H9 (cell line): Measurements from ENCODE around the gene C15orf62. TPM values are rescaled to one million over a fixed set of nuclear protein-coding genes. Genes with fewer than 3 reads are reported as not detected.

ENCODE experiments used
- DNase-seq: peaks from one replicate; pipeline ENCODE4 v3.0.0-alpha.2; 2017
- H2AFZ ChIP-seq: one replicate; pipeline ENCODE4 v1.6.1; 2013; ENCODE audit warnings: mild to moderate bottlenecking, low read length, control low read depth, moderate library complexity
- H2AK5ac ChIP-seq: 2 replicates; pipeline ENCODE4 v1.6.1; 2013; ENCODE audit warnings: low read length, control low read depth, mixed read lengths; ENCODE audit not compliant: insufficient read length
- H2BK120ac ChIP-seq: one replicate; pipeline ENCODE4 v1.6.1; 2013; ENCODE audit warnings: low read depth, mild to moderate bottlenecking, low read length, control low read depth, inconsistent platforms; ENCODE audit not compliant: poor library complexity, severe bottlenecking
- H2BK12ac ChIP-seq: 2 replicates; pipeline ENCODE4 v1.6.1; 2013; ENCODE audit warnings: low read length, control low read depth, mixed read lengths, low read depth; ENCODE audit not compliant: insufficient read length
- H2BK15ac ChIP-seq: 2 replicates; pipeline ENCODE4 v1.6.1; 2013; ENCODE audit warnings: low read depth, low read length, control low read depth
- H2BK20ac ChIP-seq: one replicate; pipeline ENCODE4 v1.6.1; 2013; ENCODE audit warnings: low read depth, mild to moderate bottlenecking, low read length, control low read depth, inconsistent platforms; ENCODE audit not compliant: poor library complexity, severe bottlenecking
- H2BK5ac ChIP-seq: 2 replicates; pipeline ENCODE4 v1.6.1; 2013; ENCODE audit warnings: low read length, control low read depth, mixed read lengths; ENCODE audit not compliant: insufficient read length
- H3K14ac ChIP-seq: 2 replicates; pipeline ENCODE4 v1.6.1; 2013; ENCODE audit warnings: low read length, control low read depth; ENCODE audit not compliant: insufficient read depth
- H3K18ac ChIP-seq: 2 replicates; pipeline ENCODE4 v1.6.1; 2013; ENCODE audit warnings: low read depth, mild to moderate bottlenecking, mixed read lengths, low read length, control low read depth; ENCODE audit not compliant: insufficient read length
- H3K23ac ChIP-seq: 2 replicates; pipeline ENCODE4 v1.6.1; 2013; ENCODE audit warnings: low read length, control low read depth, mixed read lengths, low read depth; ENCODE audit not compliant: insufficient read length
- H3K23me2 ChIP-seq: 2 replicates; pipeline ENCODE4 v1.6.1; 2013; ENCODE audit warnings: low read depth, mild to moderate bottlenecking, mixed read lengths, low read length, control low read depth; ENCODE audit not compliant: insufficient read length, poor library complexity, severe bottlenecking
- H3K27ac ChIP-seq: 2 replicates; pipeline ENCODE4 v1.5.1; 2013; ENCODE audit warnings: low read length, control low read depth, mixed read lengths, low read depth; ENCODE audit not compliant: insufficient read length
- H3K27me3 ChIP-seq: 2 replicates; pipeline ENCODE4 v1.6.1; 2013; ENCODE audit warnings: low read length, control low read depth, inconsistent platforms; ENCODE audit not compliant: insufficient read depth
- H3K4ac ChIP-seq: 2 replicates; pipeline ENCODE4 v1.6.1; 2013; ENCODE audit warnings: low read depth, mild to moderate bottlenecking, control low read depth, inconsistent platforms, low read length, moderate library complexity
- H3K4me1 ChIP-seq: 2 replicates; pipeline ENCODE4 v1.6.1; 2013; ENCODE audit warnings: low read length, control low read depth, inconsistent platforms; ENCODE audit not compliant: insufficient read depth
- H3K4me2 ChIP-seq: 2 replicates; pipeline ENCODE4 v1.6.1; 2013; ENCODE audit warnings: low read length, control low read depth, mixed read lengths; ENCODE audit not compliant: insufficient read length, insufficient read depth
- H3K56ac ChIP-seq: 2 replicates; pipeline ENCODE4 v1.6.1; 2013; ENCODE audit warnings: low read depth, mild to moderate bottlenecking, mixed read lengths, low read length, control low read depth; ENCODE audit not compliant: insufficient read length
- H3K79me1 ChIP-seq: 2 replicates; pipeline ENCODE4 v1.6.1; 2013; ENCODE audit warnings: low read depth, mild to moderate bottlenecking, moderate library complexity, low read length, control low read depth, inconsistent platforms; ENCODE audit not compliant: insufficient read depth, poor library complexity, severe bottlenecking
- H3K79me2 ChIP-seq: 2 replicates; pipeline ENCODE4 v1.6.1; 2013; ENCODE audit warnings: low read length, control low read depth, inconsistent platforms; ENCODE audit not compliant: insufficient read depth
- H3K9ac ChIP-seq: 2 replicates; pipeline ENCODE4 v1.6.1; 2013; ENCODE audit warnings: low read length, control low read depth, mixed read lengths; ENCODE audit not compliant: insufficient read length; ENCODE audit errors: extremely low read depth
- H3K9me3 ChIP-seq: one replicate; pipeline ENCODE4 v1.6.1; 2013; ENCODE audit warnings: low read depth, low read length, inconsistent platforms; ENCODE audit not compliant: control insufficient read depth
- H3T11ph ChIP-seq: one replicate; pipeline ENCODE4 v1.6.1; 2013; ENCODE audit warnings: mild to moderate bottlenecking, low read length, control low read depth, inconsistent platforms
- H4K20me1 ChIP-seq: one replicate; pipeline ENCODE4 v1.6.1; 2013; ENCODE audit not compliant: control insufficient read depth, insufficient read length, insufficient read depth
- H4K5ac ChIP-seq: 2 replicates; pipeline ENCODE4 v1.6.1; 2013; ENCODE audit warnings: low read depth, mild to moderate bottlenecking, mixed read lengths, low read length, control low read depth; ENCODE audit not compliant: insufficient read length
- H4K8ac ChIP-seq: replicated peaks from 2 replicates; pipeline ENCODE4 v1.6.1; 2013; ENCODE audit warnings: low read length, control low read depth, mixed read lengths, low read depth; ENCODE audit not compliant: insufficient read length
- H4K91ac ChIP-seq: 2 replicates; pipeline ENCODE4 v1.6.1; 2013; ENCODE audit warnings: low read depth, mild to moderate bottlenecking, moderate library complexity, mixed read lengths, low read length, control low read depth; ENCODE audit not compliant: insufficient read length
- H3K27ac Mint-ChIP-seq, 3 experiments: 2 replicates in 2 of 3; 3 replicates in 1 of 3; pipeline ENCODE4 v1.8.0; 2020 to 2021; ENCODE audit warnings: mixed read lengths in 3 of 3, mild to moderate bottlenecking in 1 of 3, moderate library complexity in 1 of 3
- H3K27me3 Mint-ChIP-seq: 2 replicates; pipeline ENCODE4 v1.8.0; 2021; ENCODE audit warnings: low read depth, mild to moderate bottlenecking, moderate library complexity, mixed read lengths
- H3K36me3 Mint-ChIP-seq, 3 experiments: 2 replicates in 2 of 3; 3 replicates in 1 of 3; pipeline ENCODE4 v1.8.0; 2020 to 2021; ENCODE audit warnings: low read depth in 3 of 3, mixed read lengths in 3 of 3; ENCODE audit not compliant: insufficient read depth in 1 of 3
- H3K4me1 Mint-ChIP-seq, 2 experiments: 2 replicates each; pipeline ENCODE4 v1.8.0; 2020; ENCODE audit warnings: mixed read lengths in 2 of 2
- H3K4me3 Mint-ChIP-seq, 2 experiments: 2 replicates in 1 of 2; 3 replicates in 1 of 2; pipeline ENCODE4 v1.8.0; 2020 to 2021; ENCODE audit warnings: mild to moderate bottlenecking in 2 of 2, mixed read lengths in 2 of 2, moderate library complexity in 1 of 2
- H3K9me3 Mint-ChIP-seq, 2 experiments: 2 replicates in 1 of 2; 3 replicates in 1 of 2; pipeline ENCODE4 v1.8.0; 2020; ENCODE audit warnings: mild to moderate bottlenecking in 2 of 2, mixed read lengths in 2 of 2, moderate library complexity in 1 of 2
- WGBS: extraction: QIAGEN DNeasy Blood & Tissue Kit; methylation state at CpG from one replicate; pipeline ENCODE4 v1.1.7; 2013; ENCODE audit warnings: missing lambda C conversion rate, low lambda C conversion rate, mixed read lengths; ENCODE audit not compliant: insufficient read length; ENCODE audit errors: extremely low coverage; 5-methylcytosine and 5-hydroxymethylcytosine counted together
- total RNA-seq: library from RNA; stranded (reverse); gene quantifications from 2 replicates; pipeline ENCODE4 v1.2.1, GENCODE V29; 2021
- TF ChIP-seq, protein P1 (sequence below): fragments of 200-600 bp; sonication (generic); conservative IDR thresholded peaks from 3 replicates; pipeline ENCODE4 v1.8.0; 2021; ENCODE audit warnings: antibody characterized with exemption, mild to moderate bottlenecking

C15orf62 gene
- total RNA-seq, 1 experiment from 2014 or later: 0.70 TPM

DNA sequence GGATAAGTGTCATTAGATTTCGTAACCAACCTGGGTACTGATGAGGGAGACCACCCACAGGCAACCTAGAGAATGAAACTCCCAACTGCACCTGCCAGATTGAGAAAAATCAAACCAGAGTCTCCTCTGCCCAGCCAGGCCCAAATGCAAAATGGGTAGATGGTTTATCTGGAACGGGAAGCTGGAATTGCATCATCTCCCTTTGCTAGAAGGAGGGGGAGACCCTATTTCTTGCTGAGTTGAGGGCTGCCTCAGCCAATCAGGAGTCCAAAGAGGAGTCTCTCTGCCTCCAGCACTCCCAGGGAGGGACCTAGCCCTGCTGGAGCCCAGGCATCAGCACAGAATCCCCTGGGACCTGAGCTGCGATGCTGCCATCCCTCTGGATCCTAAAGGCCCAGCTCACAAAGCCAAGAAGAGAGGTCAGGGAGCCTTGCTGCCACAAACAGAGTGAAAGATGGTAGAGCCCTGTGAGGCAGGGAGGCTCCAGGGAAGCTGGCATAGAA lies 22.8 kb upstream of the C15orf62 start:
- Mint-ChIP-seq H3K4me3 (no peak overlapping the region), H3K9me3 (no peaks in the 10 kb centered on the region), H3K4me1 (peaks cover 2 to 9% of the 10 kb centered on the region in 2 experiments; a peak in 3 of 4 replicates), H3K27ac (peak overlapping the region in 2 of 3 experiments; percentile 27 to 51; a peak in 1 of 7 replicates), H3K36me3 (peaks cover 5 to 34% (median 26%) of the 10 kb centered on the region in 3 experiments; a peak in 5 of 7 replicates), H3K27me3 (no peaks in the 10 kb centered on the region)
- no CpG with 5 or more reads among the region's 3 CpGs for WGBS
- Histone ChIP-seq H2AFZ (no peak overlapping the region), H3K79me1 (no peaks in the 10 kb centered on the region), H3K4me1 (no peaks in the 10 kb centered on the region), H3K9ac (no peak overlapping the region), H3K79me2 (no peaks in the 10 kb centered on the region), H4K5ac (no peak overlapping the region), H3K27me3 (no peaks in the 10 kb centered on the region), H3K4ac (no peak overlapping the region), H2BK120ac (no peak overlapping the region), H2AK5ac (no peak overlapping the region), H3K23me2 (no peaks in the 10 kb centered on the region), H3K56ac (no peak overlapping the region), H3K23ac (no peak overlapping the region), H4K20me1 (no peaks in the 10 kb centered on the region), H3T11ph (no peak overlapping the region), H2BK15ac (no peak overlapping the region), H4K8ac (no peak overlapping the region), H4K91ac (no peak overlapping the region), H2BK5ac (no peak overlapping the region), H2BK12ac (no peak overlapping the region), H3K18ac (no peak overlapping the region), H3K27ac (no peak overlapping the region), H3K14ac (no peak overlapping the region), H3K4me2 (no peak overlapping the region), H2BK20ac (no peak overlapping the region), H3K9me3 (no peaks in the 10 kb centered on the region)
- TF ChIP-seq, protein P1, sequence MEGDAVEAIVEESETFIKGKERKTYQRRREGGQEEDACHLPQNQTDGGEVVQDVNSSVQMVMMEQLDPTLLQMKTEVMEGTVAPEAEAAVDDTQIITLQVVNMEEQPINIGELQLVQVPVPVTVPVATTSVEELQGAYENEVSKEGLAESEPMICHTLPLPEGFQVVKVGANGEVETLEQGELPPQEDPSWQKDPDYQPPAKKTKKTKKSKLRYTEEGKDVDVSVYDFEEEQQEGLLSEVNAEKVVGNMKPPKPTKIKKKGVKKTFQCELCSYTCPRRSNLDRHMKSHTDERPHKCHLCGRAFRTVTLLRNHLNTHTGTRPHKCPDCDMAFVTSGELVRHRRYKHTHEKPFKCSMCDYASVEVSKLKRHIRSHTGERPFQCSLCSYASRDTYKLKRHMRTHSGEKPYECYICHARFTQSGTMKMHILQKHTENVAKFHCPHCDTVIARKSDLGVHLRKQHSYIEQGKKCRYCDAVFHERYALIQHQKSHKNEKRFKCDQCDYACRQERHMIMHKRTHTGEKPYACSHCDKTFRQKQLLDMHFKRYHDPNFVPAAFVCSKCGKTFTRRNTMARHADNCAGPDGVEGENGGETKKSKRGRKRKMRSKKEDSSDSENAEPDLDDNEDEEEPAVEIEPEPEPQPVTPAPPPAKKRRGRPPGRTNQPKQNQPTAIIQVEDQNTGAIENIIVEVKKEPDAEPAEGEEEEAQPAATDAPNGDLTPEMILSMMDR: no peak
- no peak for DNase-seq
